GM18517 (cell line): ENCODE data around the gene DHRS4L2.
"Not testable (repeated sequence)": the region's sequence is repeated elsewhere in the genome, so short reads cannot be mapped to it uniquely, and the experiment has no call there.

ENCODE experiments used
- ATAC-seq: cut with Tn5 transposase; IDR thresholded peaks from one replicate; pipeline ENCODE4 v1.9.1; 2021; ENCODE audit warnings: mild to moderate bottlenecking, moderate library complexity; ENCODE audit not compliant: unreplicated experiment

The DHRS4L2 gene

GRCh38 chr14:23988607-23989363 is at the start of gene DHRS4L2:
TSS of gene DHRS4L2 (plus strand) at chr14:23988929. CDS start at chr14:23988948, 19 bp downstream.
- ATAC-seq = peak; percentile 85

GRCh38 chr14:23939607-23940326 is 49.0 kb upstream of the DHRS4L2 start:
- no peak for ATAC-seq

GRCh38 chr14:23941230-23941629 is 47.5 kb upstream of the DHRS4L2 start:
- ATAC-seq = no peak

- no peak for ATAC-seq
Observed at GRCh38 chr14:23941669-23942068, 47.1 kb upstream of the DHRS4L2 start.

- no peak for ATAC-seq
Observed at GRCh38 chr14:23942587-23942986, 46.1 kb upstream of the DHRS4L2 start.

- ATAC-seq = not testable (repeated sequence)
Observed at GRCh38 chr14:23949069-23949468, 39.7 kb upstream of the DHRS4L2 start.

- no peak for ATAC-seq
Observed at GRCh38 chr14:23950411-23951135, 38.2 kb upstream of the DHRS4L2 start.

- ATAC-seq = not testable (repeated sequence)
Observed at GRCh38 chr14:23951136-23951466, 37.6 kb upstream of the DHRS4L2 start.

- ATAC-seq = no peak
Observed at GRCh38 chr14:23951590-23952201, 37.0 kb upstream of the DHRS4L2 start.

GRCh38 chr14:23953116-23953463 is 35.6 kb upstream of the DHRS4L2 start:
- ATAC-seq = not testable (repeated sequence)

GRCh38 chr14:23953464-23954278 is 35.1 kb upstream of the DHRS4L2 start, which contains the start of gene DHRS4:
TSS of gene DHRS4 (plus strand) at chr14:23953770. CDS start at chr14:23953789, 19 bp downstream.
- peak; percentile 73 for ATAC-seq

- ATAC-seq = not testable (repeated sequence)
Observed at GRCh38 chr14:23954279-23954614, 34.5 kb upstream of the DHRS4L2 start.

- not testable (repeated sequence) for ATAC-seq
Observed at GRCh38 chr14:23954965-23955364, 33.8 kb upstream of the DHRS4L2 start.

GRCh38 chr14:23955811-23956210 is 32.9 kb upstream of the DHRS4L2 start:
- not testable (repeated sequence) for ATAC-seq

- ATAC-seq = not testable (repeated sequence)
Observed at GRCh38 chr14:23957913-23958569, 30.7 kb upstream of the DHRS4L2 start.

GRCh38 chr14:23960899-23961298 is 27.8 kb upstream of the DHRS4L2 start:
- ATAC-seq = not testable (repeated sequence)

- ATAC-seq = not testable (repeated sequence)
Observed at GRCh38 chr14:23961704-23962103, 27.0 kb upstream of the DHRS4L2 start.

GRCh38 chr14:23969130-23969480 is 19.6 kb upstream of the DHRS4L2 start:
- not testable (repeated sequence) for ATAC-seq

- ATAC-seq = peak; percentile 87
Observed at GRCh38 chr14:23969481-23970282, 19.0 kb upstream of the DHRS4L2 start.
